ENCODE measurements around the gene GRIA2. TPM values are rescaled to one million over a fixed set of nuclear protein-coding genes. Genes with fewer than 3 reads are reported as not detected.

The GRIA2 gene
- total RNA-seq, 1 donor from 2014 or later, result 0.05 TPM

GRCh38 chr4:157372567-157372966, 152.0 kb downstream of the GRIA2 start:
- no peak for DNase-seq (ENCODE audit: low read depth)

GRCh38 chr4:157389741-157390140, 169.2 kb downstream of the GRIA2 start:
- DNase-seq (ENCODE audit: low read depth), result no peak

DNA sequence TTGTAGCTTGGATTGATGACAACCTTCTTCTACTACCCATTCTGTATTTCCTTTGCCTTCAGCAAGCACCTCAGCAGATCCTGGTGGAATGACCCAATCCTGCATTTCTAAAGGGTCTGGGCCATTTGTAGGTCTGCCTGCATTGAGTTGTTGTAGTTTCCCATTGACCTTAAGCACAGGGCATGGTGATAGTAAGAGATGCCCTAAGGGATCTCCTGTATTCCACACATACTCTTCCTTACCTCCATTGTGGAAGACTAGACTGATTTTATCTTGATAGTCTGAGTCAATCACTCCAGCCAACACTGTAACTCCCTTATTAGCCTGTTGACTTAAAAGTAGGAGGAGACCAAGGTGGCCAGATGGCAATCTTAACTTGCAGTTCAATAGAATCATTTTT, 184.5 kb downstream of the GRIA2 start:
- no peak for DNase-seq (ENCODE audit: low read depth)

Other genes starting within 250 kb of the GRIA2 start
- gene PDGFC, start 248.9 kb upstream of the GRIA2 start, total RNA-seq, result 133 and 173 TPM in 2 replicates
- 19.4 and 20.7 TPM in 2 replicates for gene GLRB, start 144.6 kb upstream of the GRIA2 start, total RNA-seq